Measurements from ENCODE around the gene ZNF835.

DNA sequence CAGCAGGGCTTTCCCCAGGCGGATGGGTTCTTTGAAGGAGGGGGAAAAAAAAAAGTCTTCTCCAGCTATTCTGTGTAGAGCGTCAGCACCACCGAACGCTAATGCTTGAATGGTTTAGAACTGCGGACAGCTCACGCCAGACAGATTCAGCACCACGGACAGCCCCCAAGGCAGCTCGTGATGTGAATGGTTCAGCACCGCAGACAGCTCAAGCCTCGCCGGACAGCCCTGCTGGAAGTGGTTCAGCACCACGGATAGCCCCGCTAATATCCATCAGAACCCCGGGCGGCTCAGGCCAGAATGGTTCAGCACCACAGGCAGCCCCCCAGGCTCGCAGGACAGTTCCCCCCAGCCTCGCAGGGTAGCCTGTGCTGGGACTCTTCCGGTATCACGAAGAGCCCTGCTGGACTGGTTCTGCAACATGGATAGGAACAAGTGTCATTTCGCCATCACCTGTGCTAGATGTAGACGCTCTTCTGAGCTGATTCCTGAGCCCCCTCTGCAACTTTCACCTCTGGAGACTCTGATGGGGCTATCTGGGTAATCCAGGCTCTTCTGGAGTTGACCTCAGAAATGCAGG lies 33.5 kb downstream of the ZNF835 start:
- TF ChIP-seq, protein P1, sequence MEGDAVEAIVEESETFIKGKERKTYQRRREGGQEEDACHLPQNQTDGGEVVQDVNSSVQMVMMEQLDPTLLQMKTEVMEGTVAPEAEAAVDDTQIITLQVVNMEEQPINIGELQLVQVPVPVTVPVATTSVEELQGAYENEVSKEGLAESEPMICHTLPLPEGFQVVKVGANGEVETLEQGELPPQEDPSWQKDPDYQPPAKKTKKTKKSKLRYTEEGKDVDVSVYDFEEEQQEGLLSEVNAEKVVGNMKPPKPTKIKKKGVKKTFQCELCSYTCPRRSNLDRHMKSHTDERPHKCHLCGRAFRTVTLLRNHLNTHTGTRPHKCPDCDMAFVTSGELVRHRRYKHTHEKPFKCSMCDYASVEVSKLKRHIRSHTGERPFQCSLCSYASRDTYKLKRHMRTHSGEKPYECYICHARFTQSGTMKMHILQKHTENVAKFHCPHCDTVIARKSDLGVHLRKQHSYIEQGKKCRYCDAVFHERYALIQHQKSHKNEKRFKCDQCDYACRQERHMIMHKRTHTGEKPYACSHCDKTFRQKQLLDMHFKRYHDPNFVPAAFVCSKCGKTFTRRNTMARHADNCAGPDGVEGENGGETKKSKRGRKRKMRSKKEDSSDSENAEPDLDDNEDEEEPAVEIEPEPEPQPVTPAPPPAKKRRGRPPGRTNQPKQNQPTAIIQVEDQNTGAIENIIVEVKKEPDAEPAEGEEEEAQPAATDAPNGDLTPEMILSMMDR (IDR thresholded peaks at IDR 0.05), result no peak
- no peak for TF ChIP-seq POLR2A (IDR thresholded peaks at IDR 0.05)
- no peak for TF ChIP-seq EP300 (IDR thresholded peaks at IDR 0.05)
